SK-N-MC (cell line): ENCODE data around the gene CYTH3.

Experiments
- EZH2 ChIP-seq: fragments of 200-600 bp; sonication (generic); IDR thresholded peaks from one replicate; pipeline ENCODE4 v1.6.1; 2017; ENCODE audit warnings: antibody characterized with exemption
- POLR2AphosphoS5 ChIP-seq: IDR thresholded peaks from 2 replicates; pipeline ENCODE4 v1.6.1; 2012; ENCODE audit warnings: mild to moderate bottlenecking, low read depth, low read length, borderline replicate concordance

DNA sequence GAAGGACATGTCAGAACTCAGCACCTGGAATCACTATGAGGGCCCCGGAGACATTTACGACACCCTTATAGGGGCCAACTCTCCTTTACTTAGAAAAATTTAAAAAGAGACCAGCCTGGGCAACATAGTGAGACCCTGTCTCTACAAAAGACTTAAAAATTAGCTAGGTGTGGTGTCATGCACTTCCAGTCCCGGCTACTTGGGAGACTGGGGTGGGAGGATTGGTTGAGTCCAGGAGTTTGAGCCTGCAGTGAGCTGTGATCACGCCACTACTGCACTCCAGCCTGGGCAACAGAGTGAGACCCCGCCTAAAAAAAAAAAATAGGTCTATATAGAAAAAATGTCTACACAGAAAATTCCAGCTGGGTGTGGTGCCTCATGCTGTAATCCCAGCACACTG lies 7.5 kb upstream of the CYTH3 start:
- TF ChIP-seq POLR2AphosphoS5 (no peak), EZH2 (no peak)
